Activated naive CD4-positive, alpha-beta T cell treated with anti-CD3 and anti-CD28 coated beads, Interleukin-2, amount 50 U/mL, for 24 hours (primary cell): ENCODE measurements around the gene ROS1.
"Not testable (repeated sequence)": the region's sequence is repeated elsewhere in the genome, so short reads cannot be mapped to it uniquely, and the experiment has no call there.

Experiments
- H3K27ac Mint-ChIP-seq: one replicate; pipeline ENCODE4 v1.8.0; 2021; ENCODE audit warnings: mild to moderate bottlenecking, mixed read lengths
- H3K27me3 Mint-ChIP-seq: one replicate; pipeline ENCODE4 v1.8.0; 2021; ENCODE audit warnings: mixed read lengths
- H3K36me3 Mint-ChIP-seq: one replicate; pipeline ENCODE4 v1.8.0; 2021; ENCODE audit warnings: mixed read lengths
- H3K4me1 Mint-ChIP-seq: one replicate; pipeline ENCODE4 v1.8.0; 2021; ENCODE audit warnings: mixed read lengths
- H3K4me3 Mint-ChIP-seq: one replicate; pipeline ENCODE4 v1.8.0; 2021; ENCODE audit warnings: mild to moderate bottlenecking, mixed read lengths
- H3K9me3 Mint-ChIP-seq: one replicate; pipeline ENCODE4 v1.8.0; 2021; ENCODE audit warnings: mixed read lengths

Gene ROS1

GRCh38 chr6:117262799-117263198 is 162.9 kb downstream of the ROS1 start:
- Mint-ChIP-seq H3K4me3 (no peak overlapping the region), H3K4me1 (peaks cover 16% of the 10 kb centered on the region), H3K27me3 (peaks cover 48% of the 10 kb centered on the region), H3K36me3 (no peaks in the 10 kb centered on the region), H3K9me3 (peaks cover 4% of the 10 kb centered on the region), H3K27ac (no peak overlapping the region)

GRCh38 chr6:117253785-117254184 is 172.0 kb downstream of the ROS1 start:
- no peaks in the 10 kb centered on the region for H3K36me3 Mint-ChIP-seq
- H3K4me3 Mint-ChIP-seq = no peak overlapping the region
- no peaks in the 10 kb centered on the region for H3K27me3 Mint-ChIP-seq
- no peaks in the 10 kb centered on the region for H3K4me1 Mint-ChIP-seq
- H3K27ac Mint-ChIP-seq = no peak overlapping the region
- H3K9me3 Mint-ChIP-seq = no peaks in the 10 kb centered on the region

- H3K36me3 Mint-ChIP-seq, H3K4me3 Mint-ChIP-seq, H3K4me1 Mint-ChIP-seq, H3K27ac Mint-ChIP-seq, H3K27me3 Mint-ChIP-seq, H3K9me3 Mint-ChIP-seq: not testable (repeated sequence)
Observed at GRCh38 chr6:117244979-117245378, 180.8 kb downstream of the ROS1 start.

DNA sequence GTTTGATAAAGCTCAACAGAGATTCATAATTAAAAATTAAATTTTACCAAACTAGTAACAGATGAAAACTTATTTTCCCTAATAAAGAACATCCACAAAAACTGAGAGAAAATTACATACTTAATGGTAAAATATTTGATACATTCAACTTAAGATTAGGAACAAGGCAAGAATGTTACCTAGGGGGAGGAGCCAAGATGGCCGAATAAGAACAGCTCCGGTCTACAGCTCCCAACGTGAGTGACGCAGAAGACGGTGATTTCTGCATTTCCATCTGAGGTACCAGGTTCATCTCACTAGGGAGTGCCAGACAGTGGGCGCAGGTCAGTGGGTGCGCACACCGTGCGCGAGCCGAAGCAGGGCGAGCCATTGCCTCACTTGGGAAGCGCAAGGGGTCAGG is 181.2 kb downstream of the ROS1 start:
- not testable (repeated sequence) for H3K4me3 Mint-ChIP-seq, H3K27ac Mint-ChIP-seq, H3K36me3 Mint-ChIP-seq, H3K9me3 Mint-ChIP-seq, H3K4me1 Mint-ChIP-seq, H3K27me3 Mint-ChIP-seq
